Bronchial epithelial cell (primary cell): ENCODE results near the gene SMYD1. TPM values are rescaled to one million over a fixed set of nuclear protein-coding genes. Genes with fewer than 3 reads are reported as not detected.

Experiments
- DNase-seq: peaks from one replicate; pipeline ENCODE4 v3.0.0-alpha.2; 2010; ENCODE audit warnings: low read depth
- FAIRE-seq: peaks from 2 replicates; lab custom pipeline; 2011; peaks lifted over from hg19 to GRCh38; lab: Jason Lieb, UNC
- H3K27me3 ChIP-seq: 2 replicates; pipeline ENCODE4 v1.5.1; 2011; ENCODE audit warnings: low read length; ENCODE audit not compliant: control insufficient read depth, insufficient read depth
- H3K36me3 ChIP-seq: 2 replicates; pipeline ENCODE4 v1.5.1; 2011; ENCODE audit warnings: low read length; ENCODE audit not compliant: control insufficient read depth, insufficient read depth
- H3K4me3 ChIP-seq: 2 replicates; pipeline ENCODE4 v1.5.1; 2011; ENCODE audit warnings: mild to moderate bottlenecking, low read depth, low read length, control low read depth
- total RNA-seq: library from RNA; depleted of rRNA; stranded (reverse); fragments of >200 nt; gene quantifications from 2 replicates; pipeline ENCODE4 v1.2.1, GENCODE V29; 2014
- TF ChIP-seq, protein P1 (sequence below): IDR thresholded peaks from 2 replicates; pipeline ENCODE4 v1.5.1; 2011; ENCODE audit warnings: mild to moderate bottlenecking, moderate library complexity, low read length, control low read depth, inconsistent platforms; ENCODE audit not compliant: insufficient read depth, severe bottlenecking

The SMYD1 gene
- total RNA-seq, 1 donor from 2014 or later = not detected

- TF ChIP-seq, protein P1, sequence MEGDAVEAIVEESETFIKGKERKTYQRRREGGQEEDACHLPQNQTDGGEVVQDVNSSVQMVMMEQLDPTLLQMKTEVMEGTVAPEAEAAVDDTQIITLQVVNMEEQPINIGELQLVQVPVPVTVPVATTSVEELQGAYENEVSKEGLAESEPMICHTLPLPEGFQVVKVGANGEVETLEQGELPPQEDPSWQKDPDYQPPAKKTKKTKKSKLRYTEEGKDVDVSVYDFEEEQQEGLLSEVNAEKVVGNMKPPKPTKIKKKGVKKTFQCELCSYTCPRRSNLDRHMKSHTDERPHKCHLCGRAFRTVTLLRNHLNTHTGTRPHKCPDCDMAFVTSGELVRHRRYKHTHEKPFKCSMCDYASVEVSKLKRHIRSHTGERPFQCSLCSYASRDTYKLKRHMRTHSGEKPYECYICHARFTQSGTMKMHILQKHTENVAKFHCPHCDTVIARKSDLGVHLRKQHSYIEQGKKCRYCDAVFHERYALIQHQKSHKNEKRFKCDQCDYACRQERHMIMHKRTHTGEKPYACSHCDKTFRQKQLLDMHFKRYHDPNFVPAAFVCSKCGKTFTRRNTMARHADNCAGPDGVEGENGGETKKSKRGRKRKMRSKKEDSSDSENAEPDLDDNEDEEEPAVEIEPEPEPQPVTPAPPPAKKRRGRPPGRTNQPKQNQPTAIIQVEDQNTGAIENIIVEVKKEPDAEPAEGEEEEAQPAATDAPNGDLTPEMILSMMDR = no peak
- no peaks in the 10 kb centered on the region for H3K27me3 ChIP-seq
- FAIRE-seq (no peak), DNase-seq (no peak)
- H3K4me3 ChIP-seq = no peak overlapping the region
- H3K36me3 ChIP-seq = no peaks in the 10 kb centered on the region
Measured at GRCh38 chr2:88116669-88117432, 49.2 kb downstream of the SMYD1 start.

DNA sequence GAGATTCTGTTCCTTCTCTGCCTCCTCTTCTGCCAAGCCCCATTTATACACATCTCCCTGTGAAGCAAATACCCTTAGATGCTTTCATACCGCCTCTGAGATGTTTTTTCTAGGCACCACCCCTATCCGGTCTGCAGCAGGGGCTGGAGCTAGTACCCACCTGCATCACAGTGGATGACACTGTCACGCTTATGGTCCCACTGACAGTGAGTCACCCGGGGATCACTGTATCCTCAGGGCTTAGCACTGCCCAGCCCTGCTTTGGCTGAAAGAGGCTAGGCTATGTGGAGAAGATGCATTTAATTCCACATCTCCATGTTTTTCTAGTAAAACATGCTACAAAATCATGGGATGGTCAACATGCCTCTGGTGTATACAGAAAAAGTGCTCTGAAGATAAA lies 50.3 kb downstream of the SMYD1 start:
- H3K27me3 ChIP-seq = no peaks in the 10 kb centered on the region
- FAIRE-seq (no peak), DNase-seq (no peak)
- no peak overlapping the region for H3K4me3 ChIP-seq
- TF ChIP-seq, protein P1 = no peak
- no peaks in the 10 kb centered on the region for H3K36me3 ChIP-seq

DNA sequence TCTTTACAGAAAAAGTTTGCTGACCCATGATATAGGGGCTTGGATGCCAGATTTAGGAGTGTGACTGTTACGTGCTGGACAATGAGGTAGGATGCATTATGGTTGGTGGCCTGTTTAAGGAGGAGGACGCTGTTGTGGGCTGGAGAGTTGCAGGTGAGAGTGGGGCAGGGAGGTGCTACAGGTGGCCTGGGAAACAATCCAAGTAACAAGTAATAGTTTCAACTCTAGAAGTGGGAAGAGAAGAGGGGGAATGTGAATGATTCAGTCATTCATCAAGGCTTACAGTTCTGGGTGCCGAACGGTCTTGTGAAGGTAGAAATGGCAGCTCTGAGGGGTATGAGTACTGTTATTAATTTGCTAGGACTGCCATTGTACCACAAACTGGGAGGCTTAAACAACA lies 54.1 kb downstream of the SMYD1 start:
- TF ChIP-seq, protein P1 = no peak
- H3K4me3 ChIP-seq = no peak overlapping the region
- H3K36me3 ChIP-seq = no peaks in the 10 kb centered on the region
- H3K27me3 ChIP-seq = no peaks in the 10 kb centered on the region
- FAIRE-seq (no peak), DNase-seq (no peak)

- FAIRE-seq (no peak), DNase-seq (no peak)
- Histone ChIP-seq H3K27me3 (no peaks in the 10 kb centered on the region), H3K36me3 (no peaks in the 10 kb centered on the region), H3K4me3 (no peak overlapping the region)
- TF ChIP-seq, protein P1 = no peak
Measured at GRCh38 chr2:88122141-88122884, 54.7 kb downstream of the SMYD1 start.

GRCh38 chr2:88123164-88123974 lies 55.7 kb downstream of the SMYD1 start:
- no peaks in the 10 kb centered on the region for H3K27me3 ChIP-seq

More at GRCh38 chr2:88123164-88123974, 55.7 kb downstream of the SMYD1 start:
- Histone ChIP-seq H3K36me3 (no peaks in the 10 kb centered on the region), H3K4me3 (no peak overlapping the region)
- no peak for FAIRE-seq
- no peak for DNase-seq
- TF ChIP-seq, protein P1 = no peak
